Lung (tissue), 12 donors: ENCODE measurements around the gene ZNF90. TPM values are rescaled to one million over a fixed set of nuclear protein-coding genes. Genes with fewer than 3 reads are reported as not detected.
"Not testable (repeated sequence)": the region's sequence is repeated elsewhere in the genome, so short reads cannot be mapped to it uniquely, and the experiment has no call there.

ENCODE experiments used
- ATAC-seq: fragments of 200-7000 bp; cut with Tn5 transposase; one replicate; pipeline ENCODE4 v1.9.1; 2020; ENCODE audit warnings: moderate number of reproducible peaks; ENCODE audit not compliant: insufficient read depth, low FRiP score
- DNase-seq, 3 donors: peaks; one replicate each; pipeline ENCODE4 v3.0.0-alpha.2; 2013 to 2017
- H3K27ac ChIP-seq, 2 donors: one replicate each; pipeline ENCODE4 v1.5.1; 2013; ENCODE audit warnings: mild to moderate bottlenecking in 2 of 2, moderate library complexity in 2 of 2, control low read depth in 1 of 2, inconsistent platforms in 1 of 2, low read depth in 1 of 2, low read length in 1 of 2
- H3K27me3 ChIP-seq, 3 donors: one replicate each; pipeline ENCODE4 v1.5.1; 2013; ENCODE audit warnings: low read length in 2 of 3; ENCODE audit not compliant: control insufficient read depth in 3 of 3, insufficient read depth in 3 of 3
- H3K36me3 ChIP-seq, 4 donors: one replicate each; pipeline ENCODE4 v1.5.1; 2013; ENCODE audit warnings: low read length in 4 of 4, mild to moderate bottlenecking in 1 of 4, moderate library complexity in 1 of 4; ENCODE audit not compliant: control insufficient read depth in 4 of 4, insufficient read depth in 4 of 4
- H3K4me1 ChIP-seq, 5 donors: one replicate each; pipeline ENCODE4 v1.5.1; 2013; ENCODE audit warnings: low read length in 5 of 5, mild to moderate bottlenecking in 2 of 5, moderate library complexity in 1 of 5; ENCODE audit not compliant: control insufficient read depth in 5 of 5, insufficient read depth in 5 of 5
- H3K4me3 ChIP-seq: one replicate; pipeline ENCODE4 v1.5.1; 2013; ENCODE audit warnings: mild to moderate bottlenecking, control low read depth, moderate library complexity
- H3K9ac ChIP-seq, 2 donors: one replicate each; pipeline ENCODE4 v1.5.1; 2013; ENCODE audit warnings: low read length in 2 of 2, control low read depth in 1 of 2; ENCODE audit not compliant: insufficient read depth in 1 of 2
- H3K9me3 ChIP-seq, 4 donors: one replicate each; pipeline ENCODE4 v1.5.1; 2013; ENCODE audit warnings: low read length in 3 of 4, mild to moderate bottlenecking in 1 of 4, moderate library complexity in 1 of 4; ENCODE audit not compliant: control insufficient read depth in 4 of 4, insufficient read depth in 3 of 4
- CTCF ChIP-seq: IDR thresholded peaks from 2 replicates; pipeline ENCODE4 v1.5.1; 2012; ENCODE audit warnings: mild to moderate bottlenecking; ENCODE audit errors: control extremely low read depth, extremely low read depth
- WGBS, 2 donors: extraction: QIAGEN DNeasy Blood & Tissue Kit; methylation state at CpG; one replicate each; pipeline ENCODE4 v1.1.7; 2013; 5-methylcytosine and 5-hydroxymethylcytosine counted together
- polyA plus RNA-seq, 2 donors: library from polyadenylated mRNA; stranded (reverse); fragments of 200-250 nt; gene quantifications; one replicate each; pipeline ENCODE4 v1.2.1, GENCODE V29; 2013
- total RNA-seq, 2 donors: library from RNA; depleted of rRNA in 1 of 2; stranded (reverse); fragments of >200 nt in 1 of 2; gene quantifications; one replicate each; pipeline ENCODE4 v1.2.1, GENCODE V29; 2014 to 2021
- donor health status: control.
- donor health status: control.
- donor health status: Bipolar disorder and iron deficiency.
- donor health status: healthy.
- donor health status: DM: yes; HTN: yes; CAD: no.

The ZNF90 gene
- total and polyA plus RNA-seq, 4 donors, result 0.76 to 25.1 (median 4.1) TPM

- WGBS, 2 donors, result 0% methylated on average over 22 to 26 of the region's 26 CpGs
- Histone ChIP-seq H3K9me3 (no peaks in the 10 kb centered on the region), H3K4me1 (peaks cover 0 to 13% (median 0%) of the 10 kb centered on the region in 5 donors), H3K4me3 (peak overlapping the region; percentile 92), H3K36me3 (peaks cover 0 to 6% (median 0%) of the 10 kb centered on the region in 4 donors), H3K27ac (peak overlapping the region; percentile 84 to 87), H3K27me3 (no peaks in the 10 kb centered on the region), H3K9ac (peak overlapping the region; percentile 89 to 94)
- no peak for TF ChIP-seq CTCF
- ATAC-seq, result peak; percentile 14
- DNase-seq, result peak in 1 of 3 donors; percentile 46
Observed at GRCh38 chr19:20038358-20039202, 39.2 kb upstream of the ZNF90 start.

- no peak for TF ChIP-seq CTCF
- peak within 1 kb of the TSS; percentile 92 for H3K4me3 ChIP-seq
- H3K9ac ChIP-seq, result peak within 1 kb of the TSS; percentile 89 to 94
- peaks cover 0 to 16% (median 3%) of the 10 kb centered on the region in 5 donors for H3K4me1 ChIP-seq
- 0% methylated on average over 25 of the region's 25 CpGs for WGBS, 2 donors
- H3K9me3 ChIP-seq, result no peaks in the 10 kb centered on the region
- no peaks in the 10 kb centered on the region for H3K27me3 ChIP-seq
- DNase-seq (peak; percentile 98 to 99 (median 98)), ATAC-seq (peak; percentile 99)
- peaks cover 0 to 3% (median 0%) of the 10 kb centered on the region in 4 donors for H3K36me3 ChIP-seq
- H3K27ac ChIP-seq, result peak within 1 kb of the TSS; percentile 84 to 87
Observed at GRCh38 chr19:20039203-20039723, 38.5 kb upstream of the ZNF90 start, which contains the start of gene ZNF682. ZNF682 (minus strand) TSS chr19:20039505; CDS start chr19:20039345, 160 bp downstream.

GRCh38 chr19:20044663-20045062 lies 33.1 kb upstream of the ZNF90 start:
- WGBS, 2 donors, result 80 to 89% methylated on average over 3 of the region's 3 CpGs
- TF ChIP-seq CTCF, result no peak
- H3K9me3 ChIP-seq, result no peaks in the 10 kb centered on the region
- H3K4me3 ChIP-seq, result no peak overlapping the region
- H3K36me3 ChIP-seq, result no peaks in the 10 kb centered on the region
- no peak overlapping the region for H3K9ac ChIP-seq
- DNase-seq (peak in 2 of 3 donors; percentile 19 to 46), ATAC-seq (no peak)
- no peak overlapping the region for H3K27ac ChIP-seq
- peaks cover 0 to 9% (median 4%) of the 10 kb centered on the region in 5 donors for H3K4me1 ChIP-seq
- H3K27me3 ChIP-seq, result no peaks in the 10 kb centered on the region

GRCh38 chr19:20045742-20046141 lies 32.1 kb upstream of the ZNF90 start:
- DNase-seq, H3K27ac ChIP-seq, H3K9ac ChIP-seq, H3K9me3 ChIP-seq, H3K4me3 ChIP-seq, H3K4me1 ChIP-seq, ATAC-seq, H3K27me3 ChIP-seq, H3K36me3 ChIP-seq: not testable (repeated sequence)
- WGBS, 2 donors, result 42 to 49% methylated on average over 5 of the region's 5 CpGs
